BJ (cell line): ENCODE results near the gene PROM1. TPM values are rescaled to one million over a fixed set of nuclear protein-coding genes. Genes with fewer than 3 reads are reported as not detected.

ENCODE experiments used
- CTCF ChIA-PET: fragments of 350-600 bp; formaldehyde crosslinking; extraction: SDS; loops from one replicate; lab custom pipeline; 2021; ENCODE audit warnings: antibody characterized with exemption, inconsistent platforms; lab: Yijun Ruan, JAX
- POLR2A ChIA-PET: fragments of 300-600 bp; sonication (Branson Sonifier 250); formaldehyde crosslinking; extraction: SDS; loops from one replicate; lab custom pipeline; 2021; ENCODE audit warnings: antibody characterized with exemption; lab: Charles Lee
- DNase-seq: peaks from one replicate; pipeline ENCODE4 v3.0.0-alpha.2; 2011; ENCODE audit warnings: low read depth
- H3K27me3 ChIP-seq: 2 replicates; pipeline ENCODE4 v1.6.0; 2011; ENCODE audit warnings: low read length; ENCODE audit not compliant: control insufficient read depth, insufficient read depth
- H3K36me3 ChIP-seq: 2 replicates; pipeline ENCODE4 v1.5.1; 2011; ENCODE audit warnings: low read length; ENCODE audit not compliant: control insufficient read depth, insufficient read depth
- H3K4me3 ChIP-seq: 2 replicates; pipeline ENCODE4 v1.5.1; 2011; ENCODE audit warnings: low read depth, mild to moderate bottlenecking, control low read depth, low read length
- polyA plus RNA-seq: library from polyadenylated mRNA; depleted of rRNA; stranded (reverse); fragments of >200 nt; gene quantifications from 2 replicates; pipeline ENCODE4 v1.2.3, GENCODE V29; 2011
- TF ChIP-seq, protein P1 (sequence below): IDR thresholded peaks from 2 replicates; pipeline ENCODE4 v1.5.1; 2011; ENCODE audit warnings: low read depth, mild to moderate bottlenecking, control low read depth, inconsistent platforms, low read length, moderate library complexity; ENCODE audit not compliant: insufficient read depth

The PROM1 gene
- polyA plus RNA-seq, 1 experiment, result not detected

DNA sequence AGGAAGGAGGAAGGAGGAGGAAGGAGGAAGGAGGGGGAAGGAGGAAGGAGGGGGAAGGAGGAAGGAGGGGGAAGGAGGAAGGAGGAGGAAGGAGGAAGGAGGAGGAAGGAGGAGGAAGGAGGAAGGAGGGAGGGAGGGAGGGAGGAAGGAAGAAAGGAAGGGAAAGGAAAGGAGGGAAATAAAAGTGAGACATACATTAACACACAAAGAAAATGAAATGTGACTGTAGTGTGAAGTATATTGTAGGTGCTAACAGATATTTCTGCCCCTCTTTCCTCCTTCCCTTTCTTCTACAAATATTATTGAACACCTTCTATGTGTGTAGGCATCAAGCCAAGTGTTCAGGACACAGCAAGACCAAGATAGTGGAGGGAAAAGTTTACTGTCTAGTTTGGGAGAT is 26.4 kb upstream of the PROM1 start:
- H3K4me3 ChIP-seq, result no peak overlapping the region
- ChIA-PET POLR2A (no interaction called here), CTCF (no interaction called here)
- H3K27me3 ChIP-seq, result no peaks in the 10 kb centered on the region
- TF ChIP-seq, protein P1, sequence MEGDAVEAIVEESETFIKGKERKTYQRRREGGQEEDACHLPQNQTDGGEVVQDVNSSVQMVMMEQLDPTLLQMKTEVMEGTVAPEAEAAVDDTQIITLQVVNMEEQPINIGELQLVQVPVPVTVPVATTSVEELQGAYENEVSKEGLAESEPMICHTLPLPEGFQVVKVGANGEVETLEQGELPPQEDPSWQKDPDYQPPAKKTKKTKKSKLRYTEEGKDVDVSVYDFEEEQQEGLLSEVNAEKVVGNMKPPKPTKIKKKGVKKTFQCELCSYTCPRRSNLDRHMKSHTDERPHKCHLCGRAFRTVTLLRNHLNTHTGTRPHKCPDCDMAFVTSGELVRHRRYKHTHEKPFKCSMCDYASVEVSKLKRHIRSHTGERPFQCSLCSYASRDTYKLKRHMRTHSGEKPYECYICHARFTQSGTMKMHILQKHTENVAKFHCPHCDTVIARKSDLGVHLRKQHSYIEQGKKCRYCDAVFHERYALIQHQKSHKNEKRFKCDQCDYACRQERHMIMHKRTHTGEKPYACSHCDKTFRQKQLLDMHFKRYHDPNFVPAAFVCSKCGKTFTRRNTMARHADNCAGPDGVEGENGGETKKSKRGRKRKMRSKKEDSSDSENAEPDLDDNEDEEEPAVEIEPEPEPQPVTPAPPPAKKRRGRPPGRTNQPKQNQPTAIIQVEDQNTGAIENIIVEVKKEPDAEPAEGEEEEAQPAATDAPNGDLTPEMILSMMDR, result no peak
- no peaks in the 10 kb centered on the region for H3K36me3 ChIP-seq
- no peak for DNase-seq

DNA sequence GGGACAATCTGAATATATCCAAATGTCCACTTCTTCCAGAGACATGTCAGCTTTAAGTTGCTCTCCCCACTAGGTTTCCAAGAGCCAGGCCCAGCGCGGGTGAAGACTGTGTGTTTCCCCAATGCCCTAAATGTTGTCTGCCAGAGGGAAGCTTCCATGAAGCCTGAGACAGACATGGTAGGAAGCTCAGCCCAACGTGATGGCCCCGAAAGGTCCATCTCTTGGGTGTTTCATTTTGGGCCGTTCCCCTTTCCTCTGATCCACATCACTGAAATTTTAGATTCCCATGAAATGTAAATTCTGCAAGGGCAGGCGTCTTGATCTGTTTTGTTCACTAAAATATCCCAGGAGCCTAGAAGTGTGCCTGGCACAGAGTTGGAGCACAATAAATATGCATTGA is 25.4 kb upstream of the PROM1 start:
- Histone ChIP-seq H3K27me3 (0 out of 2 replicates have a peak, but pooled peaks cover 2% of the 10 kb centered on the region), H3K4me3 (no peak overlapping the region), H3K36me3 (no peaks in the 10 kb centered on the region)
- ChIA-PET POLR2A (no interaction called here), CTCF (interaction anchor here (0.6 kb wide), 1 partner anchor 278 kb away, joined by 3 read pairs; no protein-coding TSS in a partner anchor)
- TF ChIP-seq, protein P1, result no peak
- DNase-seq, result no peak

DNA sequence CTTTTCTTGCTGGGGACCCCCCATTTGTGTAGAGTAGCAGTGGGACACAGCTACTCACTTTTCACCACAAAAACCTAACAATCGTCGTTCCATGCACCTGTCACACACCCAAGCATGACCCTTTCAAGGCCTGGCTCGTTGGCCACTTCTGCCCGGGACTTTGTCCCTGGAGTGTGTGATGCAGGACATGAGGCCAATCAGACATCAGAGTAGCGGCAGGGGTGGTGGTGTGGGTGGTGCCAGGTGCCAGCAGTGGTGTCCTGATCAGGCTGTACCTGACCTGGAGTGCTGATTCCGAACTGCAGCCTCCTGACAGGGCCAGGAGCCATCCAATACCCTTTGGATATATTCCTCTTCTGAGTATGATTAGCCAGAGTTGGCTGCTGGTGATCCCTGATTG is 23.1 kb upstream of the PROM1 start:
- no peak for DNase-seq
- CTCF ChIA-PET, result interaction anchor here (1.3 kb wide), 1 partner anchor 17 kb away, joined by 3 read pairs; no protein-coding TSS in a partner anchor
- TF ChIP-seq, protein P1, result no peak
- H3K36me3 ChIP-seq, result no peaks in the 10 kb centered on the region
- POLR2A ChIA-PET, result no interaction called here
- 0 out of 2 replicates have a peak, but pooled peaks cover 4% of the 10 kb centered on the region for H3K27me3 ChIP-seq
- no peak overlapping the region for H3K4me3 ChIP-seq

DNA sequence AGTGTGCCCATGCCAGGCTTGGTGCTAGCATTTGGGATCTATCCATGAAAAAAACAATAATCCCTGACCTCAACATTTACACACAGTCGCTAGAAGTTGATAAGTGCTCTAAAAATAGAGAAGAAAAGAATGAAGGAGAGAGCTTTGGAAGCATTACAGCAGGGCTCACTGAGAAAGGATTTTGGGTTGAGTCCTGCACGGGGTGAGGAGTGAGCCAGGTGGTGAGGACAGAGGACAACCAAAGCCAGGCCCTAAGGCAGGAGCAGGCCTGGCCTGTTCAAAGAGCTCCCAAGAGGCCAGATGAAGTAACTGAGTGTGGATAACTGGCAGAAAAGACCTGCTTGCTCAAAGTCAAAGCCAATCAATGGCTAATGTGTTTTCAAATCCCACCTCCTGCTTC is 20.7 kb upstream of the PROM1 start:
- POLR2A ChIA-PET, result no interaction called here

DNA sequence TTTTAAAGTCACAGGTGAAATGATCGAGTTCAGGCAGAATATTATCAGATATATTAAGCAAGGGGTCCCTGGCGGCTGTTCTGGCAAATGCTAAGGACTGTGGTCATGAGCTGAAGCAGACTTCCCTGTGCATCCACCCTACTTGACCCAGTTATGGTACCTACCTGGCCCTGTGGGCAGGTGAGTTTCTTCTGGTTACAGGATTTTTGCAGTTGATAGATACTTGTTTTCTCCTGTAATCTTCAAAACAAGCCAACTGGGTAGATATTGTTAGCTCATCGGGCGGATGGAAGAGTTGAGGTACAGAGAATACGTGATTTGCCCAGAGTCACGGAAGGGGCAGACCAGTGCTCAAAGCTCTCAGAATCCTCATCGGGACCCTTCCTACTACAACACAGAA is 18.5 kb upstream of the PROM1 start:
- no peak for DNase-seq
- POLR2A ChIA-PET, result no interaction called here
- Histone ChIP-seq H3K27me3 (0 out of 2 replicates have a peak, but pooled peaks cover 4% of the 10 kb centered on the region), H3K4me3 (no peak overlapping the region), H3K36me3 (no peaks in the 10 kb centered on the region)
- TF ChIP-seq, protein P1, result no peak
- CTCF ChIA-PET, result no interaction called here

More for the DNA sequence above, 20.7 kb upstream of the PROM1 start:
- DNase-seq, result no peak
- no peak overlapping the region for H3K4me3 ChIP-seq
- TF ChIP-seq, protein P1, result no peak
- no peaks in the 10 kb centered on the region for H3K36me3 ChIP-seq
- CTCF ChIA-PET, result interaction anchor here (1.2 kb wide), 1 partner anchor 14 kb away, joined by 3 read pairs; no protein-coding TSS in a partner anchor
- H3K27me3 ChIP-seq, result 0 out of 2 replicates have a peak, but pooled peaks cover 4% of the 10 kb centered on the region
